ENCODE data around the gene RPS6KB2. TPM values are rescaled to one million over a fixed set of nuclear protein-coding genes. Genes with fewer than 3 reads are reported as not detected.

Gene RPS6KB2
- total RNA-seq, 1 donor from 2014 or later, result 40.0 TPM

GRCh38 chr11:67434395-67434881 is 6.1 kb downstream of the RPS6KB2 start:
- no peaks in the 10 kb centered on the region for H3K9me3 ChIP-seq
- H3K4me1 ChIP-seq, result peaks cover 6% of the 10 kb centered on the region
- TF ChIP-seq, protein P1, sequence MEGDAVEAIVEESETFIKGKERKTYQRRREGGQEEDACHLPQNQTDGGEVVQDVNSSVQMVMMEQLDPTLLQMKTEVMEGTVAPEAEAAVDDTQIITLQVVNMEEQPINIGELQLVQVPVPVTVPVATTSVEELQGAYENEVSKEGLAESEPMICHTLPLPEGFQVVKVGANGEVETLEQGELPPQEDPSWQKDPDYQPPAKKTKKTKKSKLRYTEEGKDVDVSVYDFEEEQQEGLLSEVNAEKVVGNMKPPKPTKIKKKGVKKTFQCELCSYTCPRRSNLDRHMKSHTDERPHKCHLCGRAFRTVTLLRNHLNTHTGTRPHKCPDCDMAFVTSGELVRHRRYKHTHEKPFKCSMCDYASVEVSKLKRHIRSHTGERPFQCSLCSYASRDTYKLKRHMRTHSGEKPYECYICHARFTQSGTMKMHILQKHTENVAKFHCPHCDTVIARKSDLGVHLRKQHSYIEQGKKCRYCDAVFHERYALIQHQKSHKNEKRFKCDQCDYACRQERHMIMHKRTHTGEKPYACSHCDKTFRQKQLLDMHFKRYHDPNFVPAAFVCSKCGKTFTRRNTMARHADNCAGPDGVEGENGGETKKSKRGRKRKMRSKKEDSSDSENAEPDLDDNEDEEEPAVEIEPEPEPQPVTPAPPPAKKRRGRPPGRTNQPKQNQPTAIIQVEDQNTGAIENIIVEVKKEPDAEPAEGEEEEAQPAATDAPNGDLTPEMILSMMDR (IDR thresholded peaks at IDR 0.05), result no peak
- H3K27ac ChIP-seq, result no peak overlapping the region
- peaks cover 61% of the 10 kb centered on the region for H3K36me3 ChIP-seq
- ATAC-seq, result no peak
- intact Hi-C loops (cut with DNase I), result no loop called here
- no peak overlapping the region for H3K4me3 ChIP-seq
- H3K27me3 ChIP-seq, result no peaks in the 10 kb centered on the region
- DNase-seq, result no peak

- no peak for ATAC-seq
- TF ChIP-seq, protein P1 (IDR thresholded peaks at IDR 0.05), result no peak
- Histone ChIP-seq H3K36me3 (peaks cover 61% of the 10 kb centered on the region), H3K4me1 (peaks cover 3% of the 10 kb centered on the region), H3K27me3 (no peaks in the 10 kb centered on the region), H3K9me3 (no peaks in the 10 kb centered on the region), H3K27ac (no peak overlapping the region), H3K4me3 (no peak overlapping the region)
- DNase-seq, result no peak
- intact Hi-C loops (cut with DNase I), result no loop called here
These were observed 6.9 kb downstream of the RPS6KB2 start for GRCh38 chr11:67435031-67435726.

DNA sequence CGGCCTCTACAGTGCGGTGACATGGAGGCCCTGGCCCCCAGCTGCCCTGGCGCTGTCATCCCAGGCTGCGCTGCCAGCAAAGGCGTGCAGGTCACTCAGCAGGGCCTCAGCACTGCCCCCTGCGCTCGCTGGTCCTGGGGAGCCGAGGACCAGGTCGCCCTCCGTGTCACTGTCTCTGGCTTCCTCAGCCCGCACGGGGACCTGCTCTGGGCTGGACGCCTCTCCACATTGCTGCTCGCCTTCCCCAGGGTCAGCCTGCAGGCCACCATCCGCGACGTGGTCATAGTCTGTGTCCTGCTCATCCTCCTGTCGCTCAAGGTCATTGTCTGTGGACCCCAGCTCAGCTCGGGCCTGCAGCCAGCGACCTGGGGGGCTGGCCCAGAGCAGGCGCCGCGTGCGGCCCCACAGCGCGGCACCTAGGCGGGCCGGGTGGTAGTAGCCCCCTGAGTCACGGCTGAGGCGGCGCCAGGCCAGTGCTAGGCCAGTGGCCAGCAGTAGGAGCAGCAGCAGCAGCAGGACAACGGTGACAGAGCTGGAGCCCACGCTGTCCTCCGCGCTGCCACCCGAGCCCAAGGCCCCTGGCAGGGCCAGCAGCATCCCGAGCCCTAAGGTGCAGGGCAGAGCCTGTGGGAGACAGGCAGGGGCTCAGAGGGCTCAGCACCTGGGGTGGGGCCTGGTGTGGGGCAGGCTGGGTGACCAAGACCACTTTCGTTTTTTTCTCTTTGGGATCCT is 7.6 kb downstream of the RPS6KB2 start:
- intact Hi-C loops (cut with DNase I), result no loop called here
- DNase-seq, result no peak
- TF ChIP-seq, protein P1 (IDR thresholded peaks at IDR 0.05), result no peak
- no peaks in the 10 kb centered on the region for H3K27me3 ChIP-seq
- peak overlapping the region; percentile 40 for H3K4me3 ChIP-seq
- H3K27ac ChIP-seq, result no peak overlapping the region
- peaks cover 3% of the 10 kb centered on the region for H3K4me1 ChIP-seq
- H3K9me3 ChIP-seq, result no peaks in the 10 kb centered on the region
- ATAC-seq, result no peak
- H3K36me3 ChIP-seq, result peaks cover 58% of the 10 kb centered on the region

DNA sequence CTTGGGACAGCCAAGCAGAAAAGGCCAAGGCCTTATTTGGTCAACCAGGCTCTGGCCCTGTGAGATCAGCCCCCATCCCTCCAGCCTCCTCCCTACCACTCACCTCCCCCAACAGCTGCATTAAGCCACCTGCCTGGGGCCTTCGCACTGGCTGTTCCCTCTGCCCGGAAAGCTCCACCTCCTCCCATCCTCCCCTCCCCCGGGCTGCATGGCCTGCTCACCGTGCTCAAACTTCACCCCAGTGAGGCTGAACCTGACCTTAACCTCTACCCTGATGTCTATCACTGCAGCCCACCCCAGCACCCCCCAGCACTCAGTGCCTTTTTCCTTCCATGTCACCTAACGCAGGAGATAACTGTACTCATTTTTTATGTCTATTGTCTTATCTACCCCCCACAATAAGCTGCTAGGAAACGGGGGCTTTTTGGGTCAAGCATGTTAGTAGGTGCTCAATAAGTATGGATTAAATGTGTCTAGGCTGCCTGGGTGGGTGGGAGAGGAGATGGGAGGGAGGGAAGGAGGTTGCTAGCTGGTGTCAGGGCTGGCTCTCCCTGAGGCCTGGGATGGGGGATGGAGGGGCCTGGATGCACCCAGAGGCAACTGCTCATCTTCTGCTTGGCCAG is 8.3 kb downstream of the RPS6KB2 start:
- ATAC-seq (peak; percentile 2), DNase-seq (no peak)
- peak overlapping the region; percentile 40 for H3K4me3 ChIP-seq
- peak overlapping the region; percentile 65 for H3K27ac ChIP-seq
- H3K4me1 ChIP-seq, result peaks cover 3% of the 10 kb centered on the region
- TF ChIP-seq, protein P1 (IDR thresholded peaks at IDR 0.05), result no peak
- peaks cover 58% of the 10 kb centered on the region for H3K36me3 ChIP-seq
- H3K9me3 ChIP-seq, result no peaks in the 10 kb centered on the region
- intact Hi-C loops (cut with DNase I), result no loop called here
- no peaks in the 10 kb centered on the region for H3K27me3 ChIP-seq

- Histone ChIP-seq H3K36me3 (peaks cover 53% of the 10 kb centered on the region), H3K27me3 (no peaks in the 10 kb centered on the region), H3K9me3 (no peaks in the 10 kb centered on the region), H3K27ac (peak within 1 kb of the TSS; percentile 65), H3K4me3 (peak within 1 kb of the TSS; percentile 40), H3K4me1 (peaks cover 9% of the 10 kb centered on the region)
- DNase-seq (no peak), ATAC-seq (peak; percentile 8)
- TF ChIP-seq, protein P1 (IDR thresholded peaks at IDR 0.05), result no peak
- intact Hi-C loops (cut with DNase I), result no loop called here
These were observed 9.0 kb downstream of the RPS6KB2 start, which contains the start of gene PTPRCAP for GRCh38 chr11:67437082-67437808. TSS of gene PTPRCAP (minus strand) at chr11:67437682. CDS start at chr11:67437619, 63 bp downstream.
